HUES64 (cell line): Measurements from ENCODE around the gene KRT84.
"Not testable (repeated sequence)": the region's sequence is repeated elsewhere in the genome, so short reads cannot be mapped to it uniquely, and the experiment has no call there.

Source experiments
- H3K27ac ChIP-seq: 2 replicates; pipeline ENCODE4 v1.7.0; 2013; ENCODE audit warnings: low read depth, low read length, inconsistent platforms
- H3K27me3 ChIP-seq: 2 replicates; pipeline ENCODE4 v1.6.1; 2013; ENCODE audit warnings: mild to moderate bottlenecking, low read length; ENCODE audit not compliant: insufficient read depth
- H3K36me3 ChIP-seq: 2 replicates; pipeline ENCODE4 v1.6.1; 2013; ENCODE audit warnings: mild to moderate bottlenecking, low read length; ENCODE audit not compliant: insufficient read depth
- H3K4me1 ChIP-seq: 2 replicates; pipeline ENCODE4 v1.6.1; 2013; ENCODE audit warnings: mild to moderate bottlenecking, low read length, moderate library complexity; ENCODE audit not compliant: insufficient read depth
- H3K4me3 ChIP-seq: 2 replicates; pipeline ENCODE4 v1.5.1; 2013; ENCODE audit warnings: mild to moderate bottlenecking, low read length, moderate library complexity
- H3K9ac ChIP-seq: 2 replicates; pipeline ENCODE4 v1.6.1; 2013; ENCODE audit warnings: mild to moderate bottlenecking, low read depth, low read length
- H3K9me3 ChIP-seq: 2 replicates; pipeline ENCODE4 v1.6.1; 2013; ENCODE audit warnings: low read depth, low read length; ENCODE audit not compliant: insufficient read depth
- WGBS: fragments of 150-250, 120-280 bp; methylation state at CpG from one replicate; pipeline ENCODE4 v1.1.7; 2013; ENCODE audit warnings: missing lambda C conversion rate; 5-methylcytosine and 5-hydroxymethylcytosine counted together

Gene KRT84

DNA sequence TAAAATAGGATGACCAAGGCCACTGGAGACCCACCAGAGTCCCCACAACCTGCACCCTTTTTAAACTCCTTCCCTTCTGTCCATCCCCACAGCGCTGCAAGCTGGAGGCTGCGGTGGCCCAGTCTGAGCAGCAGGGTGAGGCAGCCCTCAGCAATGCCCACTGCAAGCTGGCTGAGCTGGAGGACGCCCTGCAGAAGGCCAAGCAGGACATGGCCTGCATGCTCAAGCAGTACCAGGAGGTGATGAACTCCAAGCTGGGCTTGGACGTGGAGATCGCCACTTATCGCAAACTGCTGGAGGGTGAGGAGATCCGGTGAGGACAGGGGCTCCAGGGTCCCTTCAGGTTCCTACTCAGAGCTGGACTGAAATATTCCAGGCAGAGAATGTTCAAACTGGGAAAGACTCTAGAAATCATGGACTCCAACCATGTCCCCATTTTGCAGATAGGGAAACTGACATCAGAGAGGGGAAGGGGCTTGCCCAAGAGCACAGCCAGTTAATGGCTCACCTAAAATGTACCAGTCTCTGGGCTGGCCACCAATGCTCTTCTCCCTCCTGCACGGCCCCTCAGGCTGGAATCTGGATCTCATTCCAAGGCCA is 35.3 kb downstream of the KRT84 start:
- Histone ChIP-seq H3K4me1 (no peaks in the 10 kb centered on the region), H3K4me3 (no peak overlapping the region), H3K27me3 (no peaks in the 10 kb centered on the region; the same call in 1 of the 2 replicates)

DNA sequence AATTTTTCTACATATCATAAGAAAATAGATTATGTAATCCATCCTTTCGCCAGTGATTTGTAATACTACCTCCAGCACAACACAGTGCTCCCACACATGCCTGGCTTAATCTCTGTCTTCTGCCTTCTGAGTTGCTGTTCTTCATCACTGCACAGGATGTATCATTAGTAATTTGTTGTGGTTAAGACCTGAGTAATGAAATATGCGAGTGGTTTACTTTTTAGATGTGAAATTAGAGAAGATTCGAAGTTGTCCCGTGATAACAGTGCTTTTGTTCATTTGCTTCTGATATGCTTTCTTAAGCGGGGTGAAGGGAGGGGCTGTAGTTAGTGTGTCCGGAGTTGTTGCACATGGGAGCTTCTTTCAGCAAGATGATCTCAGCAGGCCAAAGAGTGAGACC is 36.3 kb downstream of the KRT84 start:
- Histone ChIP-seq H3K4me3 (no peak overlapping the region), H3K27ac (no peak overlapping the region), H3K9me3 (no peaks in the 10 kb centered on the region), H3K9ac (no peak overlapping the region), H3K4me1 (no peaks in the 10 kb centered on the region), H3K27me3 (no peaks in the 10 kb centered on the region; the same call in 1 of the 2 replicates), H3K36me3 (no peaks in the 10 kb centered on the region)
- 87% methylated on average over 6 of the region's 6 CpGs for WGBS

More for the DNA sequence above, 35.3 kb downstream of the KRT84 start:
- H3K27ac ChIP-seq, result no peak overlapping the region
- WGBS, result 93% methylated on average over 8 of the region's 8 CpGs
- H3K9me3 ChIP-seq, result no peaks in the 10 kb centered on the region
- no peaks in the 10 kb centered on the region for H3K36me3 ChIP-seq
- no peak overlapping the region for H3K9ac ChIP-seq

DNA sequence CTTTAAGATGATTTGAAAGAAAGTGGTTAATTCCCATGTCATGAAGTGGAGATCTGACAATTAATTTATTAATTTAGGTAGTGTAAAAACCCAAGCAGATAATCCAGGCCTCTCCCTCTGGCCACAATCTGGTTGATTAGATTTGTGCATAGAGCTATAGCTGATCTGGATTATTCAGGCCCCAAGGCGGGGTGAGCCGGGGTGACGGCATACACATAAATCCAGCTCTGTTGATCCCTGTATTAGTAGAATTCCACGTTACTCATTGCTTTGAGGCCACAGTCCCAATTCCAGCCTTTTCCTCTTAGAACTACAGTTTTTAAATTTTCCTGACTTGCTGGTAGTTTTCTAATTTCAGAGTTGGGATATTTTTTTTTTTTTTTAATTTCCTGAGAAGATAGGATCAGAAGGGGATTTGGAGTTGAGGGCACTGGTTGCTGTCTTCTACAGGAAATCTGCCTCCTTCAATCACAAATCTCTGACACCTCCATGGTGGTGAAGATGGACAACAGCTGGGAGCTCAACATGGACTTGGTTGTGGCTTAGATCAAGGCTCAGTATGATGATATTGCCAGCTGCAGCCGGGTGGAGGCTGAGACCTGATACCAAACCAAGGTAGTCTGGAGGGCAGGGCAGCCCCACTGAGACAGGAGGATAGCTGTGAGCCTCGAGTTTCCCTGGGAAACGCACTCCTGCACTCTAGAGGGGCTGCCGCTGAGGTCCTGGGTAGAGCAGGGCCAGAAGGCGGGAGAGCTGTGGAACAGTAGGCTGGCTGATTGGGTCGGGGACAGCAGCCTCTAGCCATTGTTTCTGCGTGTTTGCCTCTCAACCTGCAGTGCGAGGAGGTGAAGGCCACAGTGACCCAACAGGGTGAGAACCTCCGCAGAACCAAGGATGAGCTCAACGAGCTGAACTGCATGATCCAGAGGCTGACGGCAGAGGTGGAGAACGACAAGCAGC is 37.6 kb downstream of the KRT84 start:
- H3K4me3 ChIP-seq, result no peak overlapping the region
- no peaks in the 10 kb centered on the region for H3K36me3 ChIP-seq
- H3K4me1 ChIP-seq, result no peaks in the 10 kb centered on the region
- no peaks in the 10 kb centered on the region; the same call in 1 of the 2 replicates for H3K27me3 ChIP-seq
- WGBS, result 79% methylated on average over 16 of the region's 16 CpGs
- H3K27ac ChIP-seq, result no peak overlapping the region
- H3K9ac ChIP-seq, result no peak overlapping the region
- peaks cover 4% of the 10 kb centered on the region; the same call in 1 of the 2 replicates for H3K9me3 ChIP-seq

GRCh38 chr12:52347016-52347415 is 38.4 kb downstream of the KRT84 start:
- no peak overlapping the region for H3K27ac ChIP-seq
- no peak overlapping the region for H3K9ac ChIP-seq
- H3K9me3 ChIP-seq, result peaks cover 4% of the 10 kb centered on the region; the same call in 1 of the 2 replicates
- no peaks in the 10 kb centered on the region for H3K4me1 ChIP-seq
- no peaks in the 10 kb centered on the region for H3K36me3 ChIP-seq
- H3K27me3 ChIP-seq, result no peaks in the 10 kb centered on the region; the same call in 1 of the 2 replicates
- no peak overlapping the region for H3K4me3 ChIP-seq
- 79% methylated on average over 9 of the region's 9 CpGs for WGBS

DNA sequence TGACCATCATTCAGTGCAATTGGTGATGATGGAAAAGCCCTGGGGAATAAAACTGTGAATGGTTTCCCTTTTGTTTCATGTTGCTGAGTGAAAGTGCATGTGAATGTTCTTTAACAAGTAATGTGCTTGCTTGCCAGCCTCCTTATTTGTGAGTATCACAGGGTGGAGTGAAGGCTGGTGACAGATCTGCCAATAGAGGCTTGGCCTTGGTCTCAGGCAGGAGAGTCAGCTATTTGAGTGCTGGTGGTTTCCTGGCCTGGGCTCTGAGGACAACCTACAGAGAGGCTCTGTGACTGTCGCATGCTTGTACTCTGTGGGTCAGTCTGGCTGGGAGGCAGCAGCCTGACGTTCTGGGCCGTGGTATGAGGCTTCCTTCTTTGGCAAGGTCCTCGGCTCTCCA is 38.9 kb downstream of the KRT84 start:
- Histone ChIP-seq H3K4me3 (no peak overlapping the region), H3K9ac (no peak overlapping the region), H3K27ac (no peak overlapping the region), H3K9me3 (peaks cover 4% of the 10 kb centered on the region; the same call in 1 of the 2 replicates), H3K36me3 (no peaks in the 10 kb centered on the region), H3K4me1 (no peaks in the 10 kb centered on the region), H3K27me3 (no peaks in the 10 kb centered on the region; the same call in 1 of the 2 replicates)
- WGBS, result 59% methylated on average over 4 of the region's 4 CpGs

GRCh38 chr12:52345041-52345440 is 40.4 kb downstream of the KRT84 start:
- WGBS, result 95% methylated on average over 6 of the region's 8 CpGs
- H3K27me3 ChIP-seq, H3K27ac ChIP-seq, H3K9me3 ChIP-seq, H3K4me3 ChIP-seq, H3K4me1 ChIP-seq, H3K36me3 ChIP-seq, H3K9ac ChIP-seq: not testable (repeated sequence)

DNA sequence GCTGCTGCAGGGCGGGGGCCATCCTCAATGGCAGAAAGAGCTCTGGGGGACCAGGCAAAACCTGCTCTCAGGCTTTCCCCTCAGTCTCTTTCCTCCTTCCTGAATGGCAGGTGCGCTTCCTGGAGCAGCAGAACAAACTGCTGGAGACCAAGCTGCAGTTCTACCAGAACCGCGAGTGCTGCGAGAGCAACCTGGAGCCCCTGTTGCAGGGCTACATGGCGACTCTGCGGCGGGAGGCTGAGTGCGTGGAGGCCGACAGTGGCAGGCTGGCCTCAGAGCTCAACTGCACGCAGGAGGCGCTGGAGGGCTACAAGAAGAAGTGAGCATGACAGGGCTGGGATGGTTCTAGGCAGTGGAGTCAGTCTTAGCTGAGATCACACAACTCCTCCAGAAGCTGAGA is 41.3 kb downstream of the KRT84 start:
- H3K9me3 ChIP-seq, result peaks cover 4% of the 10 kb centered on the region; the same call in 1 of the 2 replicates
- H3K27ac ChIP-seq, result no peak overlapping the region
- H3K27me3 ChIP-seq, result no peaks in the 10 kb centered on the region
- H3K4me3 ChIP-seq, result no peak overlapping the region
- no peak overlapping the region for H3K9ac ChIP-seq
- no peaks in the 10 kb centered on the region for H3K4me1 ChIP-seq
- 94% methylated on average over 12 of the region's 12 CpGs for WGBS
- no peaks in the 10 kb centered on the region for H3K36me3 ChIP-seq

DNA sequence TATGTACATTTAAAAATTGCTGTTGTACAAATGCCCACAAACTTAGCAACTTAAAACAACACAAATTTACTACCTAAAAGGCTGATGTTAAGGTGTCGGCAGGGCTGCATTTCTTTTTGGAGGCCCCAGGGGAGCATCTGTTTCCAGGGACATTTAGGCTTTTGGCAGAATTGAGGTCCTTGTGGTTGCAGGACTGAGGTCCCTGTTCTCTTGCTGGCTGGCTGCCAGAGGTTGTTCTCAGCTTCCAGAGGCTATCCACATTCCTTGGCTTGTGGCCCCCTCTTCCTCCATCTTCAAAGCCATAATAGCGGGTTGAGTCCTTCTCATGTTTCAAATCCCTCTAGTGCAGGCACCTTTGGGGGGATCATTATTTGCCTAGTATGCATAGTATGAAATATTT is 41.9 kb downstream of the KRT84 start:
- Histone ChIP-seq H3K27me3 (no peaks in the 10 kb centered on the region), H3K36me3 (no peaks in the 10 kb centered on the region), H3K27ac (no peak overlapping the region), H3K9ac (no peak overlapping the region), H3K9me3 (peaks cover 4% of the 10 kb centered on the region; the same call in 1 of the 2 replicates), H3K4me1 (no peaks in the 10 kb centered on the region), H3K4me3 (no peak overlapping the region)
- 90% methylated on average over 2 of the region's 2 CpGs for WGBS

- no peak overlapping the region for H3K9ac ChIP-seq
- no peak overlapping the region for H3K4me3 ChIP-seq
- H3K4me1 ChIP-seq, result no peaks in the 10 kb centered on the region
- H3K36me3 ChIP-seq, result no peaks in the 10 kb centered on the region
- 90% methylated on average over 2 of the region's 2 CpGs for WGBS
- H3K27me3 ChIP-seq, result no peaks in the 10 kb centered on the region
- peaks cover 4% of the 10 kb centered on the region; the same call in 1 of the 2 replicates for H3K9me3 ChIP-seq
- H3K27ac ChIP-seq, result no peak overlapping the region
These were observed 42.5 kb downstream of the KRT84 start for GRCh38 chr12:52342781-52343490.

DNA sequence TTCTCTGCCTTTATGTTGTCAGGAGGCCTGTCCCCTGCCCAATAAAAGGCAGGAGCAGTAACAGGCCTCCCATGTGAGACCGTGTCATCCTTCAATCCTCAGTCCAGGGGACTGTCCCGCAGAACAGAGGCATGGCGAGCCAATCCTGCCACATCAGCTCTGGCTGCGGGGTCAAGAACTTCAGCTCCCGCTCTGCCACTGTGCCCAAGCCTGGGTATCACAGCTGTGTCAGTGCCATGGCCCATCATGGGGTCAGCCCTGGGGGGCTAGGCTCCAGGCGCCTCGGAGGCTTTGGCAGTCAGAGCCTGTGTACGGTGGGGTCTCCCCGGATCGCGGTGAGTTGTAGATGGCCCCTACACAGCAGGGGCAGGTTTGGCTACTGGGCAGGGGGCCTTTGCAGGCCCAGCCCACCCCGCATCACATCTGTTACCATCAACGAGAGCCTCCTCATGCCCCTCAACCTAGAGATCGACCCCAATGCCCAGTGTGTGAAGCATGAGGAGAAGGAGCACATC is 44.3 kb downstream of the KRT84 start:
- no peaks in the 10 kb centered on the region for H3K4me1 ChIP-seq

More for the DNA sequence above, 44.3 kb downstream of the KRT84 start:
- Histone ChIP-seq H3K27me3 (no peaks in the 10 kb centered on the region), H3K9ac (no peak overlapping the region), H3K36me3 (no peaks in the 10 kb centered on the region), H3K4me3 (no peak overlapping the region), H3K27ac (no peak overlapping the region), H3K9me3 (peaks cover 4% of the 10 kb centered on the region; the same call in 1 of the 2 replicates)
- WGBS, result 94% methylated on average over 14 of the region's 14 CpGs
